Measurements from ENCODE around the gene AFP. TPM values are rescaled to one million over a fixed set of nuclear protein-coding genes. Genes with fewer than 3 reads are reported as not detected.

Gene AFP
- total RNA-seq, 1 experiment from 2014 or later: 0.92 TPM

- Histone ChIP-seq H3K27me3 (ENCODE audit: insufficient read depth, low read depth) (no peaks in the 10 kb centered on the region), H3K4me3 (no peak overlapping the region), H3K9me3 (ENCODE audit: insufficient read depth, low read depth) (no peaks in the 10 kb centered on the region), H3K79me2 (ENCODE audit: low read depth) (no peaks in the 10 kb centered on the region), H2AFZ (no peak overlapping the region), H3K9me2 (ENCODE audit: insufficient read depth) (no peaks in the 10 kb centered on the region), H3K4me2 (no peak overlapping the region), H3K4me1 (replicated peaks; ENCODE audit: insufficient read depth) (no peaks in the 10 kb centered on the region), H4K20me1 (ENCODE audit: insufficient read depth) (no peaks in the 10 kb centered on the region), H3F3A (ENCODE audit: insufficient read depth, low read depth) (no peaks in the 10 kb centered on the region), H3K36me3 (ENCODE audit: low read depth) (no peaks in the 10 kb centered on the region), H3K27ac (no peak overlapping the region)
- POLR2A ChIA-PET (ENCODE audit: unreplicated experiment): no interaction called here
- BruUV-seq (replicated peaks): no TSS peak
- CTCF ChIA-PET: no interaction called here
- no peak for TF ChIP-seq EZH2 (IDR thresholded peaks at IDR 0.05; ENCODE audit: low read depth)
- no peak for TF ChIP-seq CTCF (conservative IDR thresholded peaks at IDR 0.05)
- intact Hi-C loops (cut with micrococcal nuclease; ENCODE audit: unreplicated experiment): no loop called here
- no peak for DNase-seq
Observed at GRCh38 chr4:73418677-73419076, 17.3 kb upstream of the AFP start.

- TF ChIP-seq CTCF (conservative IDR thresholded peaks at IDR 0.05) (no peak), EZH2 (IDR thresholded peaks at IDR 0.05; ENCODE audit: low read depth) (no peak)
- Histone ChIP-seq H3F3A (ENCODE audit: insufficient read depth, low read depth) (no peaks in the 10 kb centered on the region), H3K36me3 (ENCODE audit: low read depth) (no peaks in the 10 kb centered on the region), H3K4me2 (no peak overlapping the region), H3K9me2 (ENCODE audit: insufficient read depth) (no peaks in the 10 kb centered on the region), H3K9me3 (ENCODE audit: insufficient read depth, low read depth) (no peaks in the 10 kb centered on the region), H3K27ac (no peak overlapping the region), H2AFZ (no peak overlapping the region), H3K79me2 (ENCODE audit: low read depth) (no peaks in the 10 kb centered on the region), H3K4me1 (replicated peaks; ENCODE audit: insufficient read depth) (no peaks in the 10 kb centered on the region), H3K27me3 (ENCODE audit: insufficient read depth, low read depth) (no peaks in the 10 kb centered on the region), H3K4me3 (no peak overlapping the region), H4K20me1 (ENCODE audit: insufficient read depth) (no peaks in the 10 kb centered on the region)
- intact Hi-C loops (cut with micrococcal nuclease; ENCODE audit: unreplicated experiment): no loop called here
- no peak for DNase-seq
- ChIA-PET CTCF (no interaction called here), POLR2A (ENCODE audit: unreplicated experiment) (no interaction called here)
- no TSS peak for BruUV-seq (replicated peaks)
Observed at GRCh38 chr4:73419106-73420038, 16.6 kb upstream of the AFP start.

- DNase-seq: no peak
- POLR2A ChIA-PET (ENCODE audit: unreplicated experiment): no interaction called here
- BruUV-seq (replicated peaks): no TSS peak
- CTCF ChIA-PET: no interaction called here
- no peaks in the 10 kb centered on the region for H4K20me1 ChIP-seq (ENCODE audit: insufficient read depth)
- intact Hi-C loops (cut with micrococcal nuclease; ENCODE audit: unreplicated experiment): no loop called here
- no peaks in the 10 kb centered on the region for H3K36me3 ChIP-seq (ENCODE audit: low read depth)
- no peaks in the 10 kb centered on the region for H3K4me1 ChIP-seq (replicated peaks; ENCODE audit: insufficient read depth)
- H3K27ac ChIP-seq: no peak overlapping the region
- no peaks in the 10 kb centered on the region for H3F3A ChIP-seq (ENCODE audit: insufficient read depth, low read depth)
- H3K4me3 ChIP-seq: no peak overlapping the region
- no peaks in the 10 kb centered on the region for H3K9me3 ChIP-seq (ENCODE audit: insufficient read depth, low read depth)
- no peaks in the 10 kb centered on the region for H3K79me2 ChIP-seq (ENCODE audit: low read depth)
- no peak for TF ChIP-seq CTCF (conservative IDR thresholded peaks at IDR 0.05)
- H3K4me2 ChIP-seq: no peak overlapping the region
- no peaks in the 10 kb centered on the region for H3K27me3 ChIP-seq (ENCODE audit: insufficient read depth, low read depth)
- H2AFZ ChIP-seq: no peak overlapping the region
- H3K9me2 ChIP-seq (ENCODE audit: insufficient read depth): no peaks in the 10 kb centered on the region
Observed at GRCh38 chr4:73420615-73421014, 15.4 kb upstream of the AFP start.

Data from PC-9 (cell line).